K562 (cell line): ENCODE measurements around the gene RHOT1. TPM values are rescaled to one million over a fixed set of nuclear protein-coding genes. Genes with fewer than 3 reads are reported as not detected.
A peak's percentile ranks its signal among the peaks of the same experiment; 100 is the strongest.

ENCODE experiments used
- ATAC-seq: fragments of 200-7000 bp; cut with Tn5 transposase; 3 replicates; pipeline ENCODE4 v1.9.1; 2020; ENCODE audit warnings: moderate library complexity
- BruUV-seq: library from RNA; stranded (reverse); fragments of 400-500 nt; replicated peaks from 2 replicates; lab custom pipeline; 2021; lab: Mats Ljungman, UMichigan
- CTCF ChIA-PET: fragments of 300-600 bp; formaldehyde crosslinking; extraction: SDS; loops from one replicate; lab custom pipeline; 2021; ENCODE audit warnings: low intra/inter-chr PET ratio; lab: Yijun Ruan, JAX
- POLR2A ChIA-PET: fragments of 300-600, 350-650 bp; sonication (Branson Sonifier 250); formaldehyde crosslinking; extraction: SDS; loops from one replicate; lab custom pipeline; 2021; ENCODE audit warnings: antibody characterized with exemption, inconsistent platforms; lab: Yijun Ruan, JAX
- DNase-seq, 4 experiments: peaks; one replicate each; pipeline versions ENCODE4 v3.0.0 to v3.0.0-alpha.2; 2011 to 2018; ENCODE audit warnings: low spot score in 3 of 4, mixed read lengths in 3 of 4; ENCODE audit errors: extremely low read depth in 1 of 4
- FAIRE-seq: peaks from 2 replicates; lab custom pipeline; 2011; peaks lifted over from hg19 to GRCh38; lab: Jason Lieb, UNC
- H2AFZ ChIP-seq: 2 replicates; pipeline ENCODE4 v1.6.0; 2011; ENCODE audit warnings: low read depth, low read length, control low read depth, inconsistent platforms
- H3K27ac ChIP-seq: fragments of 200-600 bp; 3 replicates; pipeline ENCODE4 v1.8.0; 2011; ENCODE audit warnings: low read depth, mild to moderate bottlenecking, control low read depth, inconsistent platforms, low read length, moderate library complexity, mixed read lengths; ENCODE audit errors: extremely low read depth
- H3K27me3 ChIP-seq, 2 experiments: fragments of 300-600 bp in 1 of 2; 2 replicates in 1 of 2; 3 replicates in 1 of 2; pipeline versions ENCODE4 v1.6.0 to v1.8.0; 2011; ENCODE audit warnings: inconsistent platforms in 2 of 2, low read length in 2 of 2, mild to moderate bottlenecking in 1 of 2, mixed read lengths in 1 of 2, moderate library complexity in 1 of 2; ENCODE audit not compliant: control insufficient read depth in 2 of 2, insufficient read depth in 2 of 2
- H3K36me3 ChIP-seq: fragments of 300-600 bp; 3 replicates; pipeline ENCODE4 v1.8.0; 2011; ENCODE audit warnings: mild to moderate bottlenecking, low read length, inconsistent platforms; ENCODE audit not compliant: control insufficient read depth, insufficient read depth
- H3K4me1 ChIP-seq, 2 experiments: fragments of 200-600 bp in 1 of 2; replicated peaks in 1 of 2; 2 replicates in 1 of 2; 3 replicates in 1 of 2; pipeline versions ENCODE4 v1.5.1 to v1.8.0; 2011; ENCODE audit warnings: inconsistent platforms in 2 of 2, low read length in 2 of 2, mild to moderate bottlenecking in 1 of 2, mixed read lengths in 1 of 2, moderate library complexity in 1 of 2; ENCODE audit not compliant: control insufficient read depth in 2 of 2, insufficient read depth in 2 of 2
- H3K4me2 ChIP-seq: 2 replicates; pipeline ENCODE4 v1.6.1; 2011; ENCODE audit warnings: low read length, control low read depth, inconsistent platforms, mixed read lengths; ENCODE audit not compliant: insufficient read depth
- H3K4me3 ChIP-seq: fragments of 200-600 bp; sonication (generic), shearing (Covaris generic); 2 replicates; pipeline ENCODE4 v1.5.1; 2016; ENCODE audit warnings: control low read depth, inconsistent platforms
- H3K79me2 ChIP-seq: fragments of 200-600 bp; 3 replicates; pipeline ENCODE4 v1.8.0; 2011; ENCODE audit warnings: low read length, inconsistent platforms; ENCODE audit not compliant: control insufficient read depth, insufficient read depth
- H3K9ac ChIP-seq, 2 experiments: 2 replicates each; pipeline versions ENCODE4 v1.6.0 to v1.6.1; 2011; ENCODE audit warnings: low read depth in 2 of 2, low read length in 2 of 2, control low read depth in 1 of 2, inconsistent platforms in 1 of 2, mild to moderate bottlenecking in 1 of 2, mixed read lengths in 1 of 2; ENCODE audit not compliant: insufficient read depth in 1 of 2
- H3K9me1 ChIP-seq: one replicate; pipeline ENCODE4 v1.6.0; 2011; ENCODE audit warnings: inconsistent platforms, mild to moderate bottlenecking, low read length, moderate library complexity; ENCODE audit not compliant: control insufficient read depth, insufficient read depth
- H3K9me3 ChIP-seq: replicated peaks from 2 replicates; pipeline ENCODE4 v1.5.1; 2011; ENCODE audit warnings: low read depth, low read length, inconsistent platforms; ENCODE audit not compliant: control insufficient read depth, insufficient read depth
- H4K20me1 ChIP-seq: replicated peaks from 2 replicates; pipeline ENCODE4 v1.6.1; 2011; ENCODE audit warnings: low read length, inconsistent platforms, mixed read lengths; ENCODE audit not compliant: control insufficient read depth, insufficient read depth
- ASH1L ChIP-seq: fragments of 450-650 bp; IDR thresholded peaks from 2 replicates; pipeline ENCODE4 v1.6.1; 2018; ENCODE audit warnings: borderline replicate concordance, mild to moderate bottlenecking, low read depth; ENCODE audit not compliant: partially characterized antibody
- CTCF ChIP-seq, 3 experiments: IDR thresholded peaks in 2 of 3; conservative IDR thresholded peaks in 1 of 3; 2 replicates each; pipeline ENCODE4 v1.5.1; 2011 to 2012; ENCODE audit warnings: low read length in 3 of 3, mild to moderate bottlenecking in 3 of 3, control low read depth in 2 of 3, improper control_type of control experiment in 1 of 3, inconsistent platforms in 1 of 3, low read depth in 1 of 3, mixed read lengths in 1 of 3, moderate library complexity in 1 of 3; ENCODE audit not compliant: insufficient read depth in 2 of 3
- whole genome bisulfite sequencing: fragments of 100-300 bp; shearing (Covaris generic); methylation state at CpG from one replicate; pipeline ENCODE4 v1.1.6; 2016; ENCODE audit warnings: low coverage, mixed read lengths; ENCODE audit not compliant: insufficient coverage; ENCODE audit errors: missing lambda C conversion rate; 5-methylcytosine and 5-hydroxymethylcytosine counted together
- in situ Hi-C: fragments of 300-500 bp; cut with MboI; formaldehyde crosslinking; loops from 4 replicates; pipeline ENCODE4 v1.15.0; 2018; ENCODE audit warnings: inconsistent platforms, mixed read lengths
- intact Hi-C: fragments of 100-400 bp; cut with micrococcal nuclease; formaldehyde crosslinking; loops from 2 replicates; pipeline ENCODE4 v1.14.2; 2022
- polyA plus RNA-seq, 8 experiments: library from polyadenylated mRNA; depleted of rRNA in 4 of 8; stranded (reverse) in 5 of 8; unstranded in 3 of 8; fragments of >200 nt; fragmentation: Nextera tagmentation in 2 of 8; fragmentation: Illumina TruSeq in 1 of 8; extraction: Ambion mirVana in 2 of 8; extraction: Trizol in 1 of 8; gene quantifications; 2 replicates each; pipeline versions ENCODE4 v1.2.1 to v1.2.3, GENCODE V29; 2011 to 2014; ENCODE audit warnings: inconsistent platforms in 1 of 8, missing spikeins in 1 of 8
- total RNA-seq, 7 experiments: library from RNA; depleted of rRNA in 6 of 7; stranded (reverse); fragments of >200 nt in 6 of 7; fragmentation: Illumina TruSeq in 2 of 7; extraction: Trizol in 2 of 7; gene quantifications; 2 replicates each; pipeline versions ENCODE4 v1.2.1 to v1.2.3, GENCODE V29; 2011 to 2021; ENCODE audit warnings: low replicate concordance in 1 of 7

Gene RHOT1
- total and polyA plus RNA-seq, 9 of the 15 experiments (the other 6 are each of a cell fraction or from before 2014, with no cell fraction given): 23.0 to 101 (median 32.2) TPM

- Histone ChIP-seq H3K9ac (no peak overlapping the region), H4K20me1 (peaks cover 29% of the 10 kb centered on the region), H3K79me2 (no peaks in the 10 kb centered on the region), H3K27me3 (peaks cover 66 to 79% of the 10 kb centered on the region in 2 experiments), H3K36me3 (no peaks in the 10 kb centered on the region), H3K4me3 (no peak overlapping the region), H3K27ac (no peak overlapping the region), H2AFZ (no peak overlapping the region), H3K9me1 (peaks cover 4% of the 10 kb centered on the region), H3K4me1 (peaks cover 0 to 15% of the 10 kb centered on the region in 2 experiments; a peak in 4 of 5 replicates), H3K4me2 (no peak overlapping the region), H3K9me3 (no peaks in the 10 kb centered on the region)
- DNase-seq (no peak), FAIRE-seq (no peak), ATAC-seq (peak; percentile 35; the same call in 2 of the 3 replicates)
- intact Hi-C loops (no loop called here), in situ Hi-C loops (no loop called here)
- POLR2A ChIA-PET: interaction anchor here (0.6 to 1.2 kb wide), 2 partner anchors 31 to 246 kb away, joined by 3 to 4 read pairs; no protein-coding TSS in a partner anchor
- TF ChIP-seq CTCF (IDR thresholded peaks at IDR 0.05 in 2 of 3, conservative IDR thresholded peaks at IDR 0.05 in 1 of 3; ENCODE audit: insufficient read depth in 2 of 3, low read depth in 1 of 3, low read length in 3 of 3): peak; percentile 9 to 24 (median 18); a peak in 1 of 6 replicates
- TF ChIP-seq ASH1L: no peak
- 6% methylated on average over 6 of the region's 6 CpGs for WGBS
- no TSS peak for BruUV-seq
- CTCF ChIA-PET: no interaction called here
Measured at GRCh38 chr17:32264140-32264799, 122.0 kb downstream of the RHOT1 start.
